NK-92 (cell line): ENCODE results near the gene LRRC26.
"Not testable (repeated sequence)": the region's sequence is repeated elsewhere in the genome, so short reads cannot be mapped to it uniquely, and the experiment has no call there.

ENCODE experiments used
- DNase-seq: peaks from one replicate; lab custom pipeline; 2025; ENCODE audit not compliant: unreplicated experiment; lab: John Stamatoyannopoulos, UW

LRRC26 gene

GRCh38 chr9:137139468-137140150 is 30.2 kb downstream of the LRRC26 start:
- no peak for DNase-seq

- DNase-seq: no peak
These were observed 31.0 kb downstream of the LRRC26 start, which contains the start of gene GRIN1 for GRCh38 chr9:137138722-137139467. Gene GRIN1 (plus strand): TSS chr9:137139154. CDS start chr9:137139487, 333 bp downstream.

GRCh38 chr9:137138058-137138721 is 31.7 kb downstream of the LRRC26 start:
- DNase-seq: no peak

GRCh38 chr9:137136881-137137607 is 32.8 kb downstream of the LRRC26 start:
- DNase-seq: no peak

GRCh38 chr9:137136261-137136880 is 33.5 kb downstream of the LRRC26 start:
- no peak for DNase-seq

DNA sequence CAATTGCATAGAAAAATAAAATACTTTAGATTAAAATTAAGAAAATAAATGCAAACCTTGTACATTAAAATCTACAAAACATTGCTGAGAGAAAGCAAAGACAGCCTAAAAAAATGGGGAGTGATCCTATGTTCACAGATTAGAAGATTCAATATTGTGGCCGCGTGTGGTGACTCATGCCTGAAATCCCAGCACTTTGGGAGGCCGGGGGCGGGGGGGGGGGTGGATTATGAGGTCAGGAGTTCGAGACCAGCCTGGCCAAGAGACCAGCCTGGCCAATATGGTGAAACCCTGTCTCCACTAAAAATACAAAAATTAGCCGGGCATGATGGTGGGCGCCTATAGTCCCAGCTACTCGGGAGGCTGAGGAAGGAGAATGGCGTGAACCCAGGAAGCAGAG is 34.7 kb downstream of the LRRC26 start:
- not testable (repeated sequence) for DNase-seq

GRCh38 chr9:137134191-137134590 is 35.7 kb downstream of the LRRC26 start:
- DNase-seq: no peak

DNA sequence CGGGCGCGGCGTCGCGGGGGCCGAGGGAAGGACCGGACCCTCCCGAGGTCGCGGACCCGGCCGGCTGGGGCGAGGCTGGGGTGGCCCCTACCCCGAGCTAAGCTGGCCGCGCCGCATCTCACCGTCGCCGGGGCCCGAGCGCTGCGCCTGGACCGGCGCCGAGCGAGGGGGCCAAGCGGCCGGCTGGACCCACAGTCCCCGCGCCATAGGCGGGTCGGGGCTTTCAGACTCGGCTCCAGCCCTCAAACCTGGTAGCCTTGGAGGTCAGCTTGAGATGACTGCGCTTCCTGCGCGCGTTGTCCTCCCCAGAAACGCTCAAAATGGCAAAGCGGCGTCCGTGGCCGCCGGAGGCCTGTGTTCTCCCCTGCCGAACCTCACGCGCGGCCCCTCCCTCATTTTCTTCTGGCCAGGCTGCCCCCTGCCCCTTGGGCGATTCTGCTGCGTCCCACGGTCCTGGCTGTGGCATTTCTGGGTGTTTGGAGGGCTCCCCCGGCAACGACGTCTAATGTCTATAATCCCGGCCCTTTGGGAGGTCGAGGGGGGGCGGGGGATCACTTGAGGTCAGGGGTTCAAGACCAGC is 39.6 kb downstream of the LRRC26 start:
- DNase-seq: no peak

GRCh38 chr9:137129456-137130175 is 40.2 kb downstream of the LRRC26 start:
- DNase-seq: no peak

DNA sequence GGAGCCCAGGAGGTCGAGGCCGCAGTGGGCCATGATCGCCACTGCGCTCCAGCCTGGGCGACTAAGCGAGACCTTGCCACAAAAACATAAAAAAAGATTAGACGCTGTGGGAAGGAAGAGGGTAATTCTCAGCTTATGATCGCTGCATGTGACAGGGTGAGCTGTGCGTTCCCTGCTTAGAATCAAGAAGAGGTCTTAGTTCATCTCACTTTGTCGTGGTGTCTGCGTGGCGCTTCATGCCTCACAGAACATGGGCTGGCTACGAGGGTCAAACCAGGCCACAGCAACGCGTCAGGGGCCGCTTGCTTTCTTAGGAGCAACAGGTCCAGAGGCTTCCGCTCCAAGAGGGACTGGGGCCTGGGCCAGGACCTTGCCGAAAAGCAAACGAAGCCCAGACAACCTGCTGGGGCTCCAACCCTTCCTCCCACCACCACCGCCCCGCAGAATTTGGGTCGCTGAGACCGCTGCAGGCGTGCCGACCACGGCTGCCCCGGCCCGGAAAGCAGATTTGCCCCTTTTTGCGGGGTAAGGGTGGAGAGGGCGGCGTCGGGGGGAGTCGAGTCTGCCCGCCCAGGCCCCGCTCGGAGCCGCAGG is 40.9 kb downstream of the LRRC26 start:
- DNase-seq: no peak

GRCh38 chr9:137128158-137128861 is 41.5 kb downstream of the LRRC26 start:
- no peak for DNase-seq

- DNase-seq: no peak
These were observed 42.3 kb downstream of the LRRC26 start for GRCh38 chr9:137127301-137128157.

GRCh38 chr9:137126786-137127185 is 43.1 kb downstream of the LRRC26 start:
- DNase-seq: no peak

- DNase-seq: not testable (repeated sequence)
These were observed 45.8 kb downstream of the LRRC26 start for GRCh38 chr9:137123952-137124462.

DNA sequence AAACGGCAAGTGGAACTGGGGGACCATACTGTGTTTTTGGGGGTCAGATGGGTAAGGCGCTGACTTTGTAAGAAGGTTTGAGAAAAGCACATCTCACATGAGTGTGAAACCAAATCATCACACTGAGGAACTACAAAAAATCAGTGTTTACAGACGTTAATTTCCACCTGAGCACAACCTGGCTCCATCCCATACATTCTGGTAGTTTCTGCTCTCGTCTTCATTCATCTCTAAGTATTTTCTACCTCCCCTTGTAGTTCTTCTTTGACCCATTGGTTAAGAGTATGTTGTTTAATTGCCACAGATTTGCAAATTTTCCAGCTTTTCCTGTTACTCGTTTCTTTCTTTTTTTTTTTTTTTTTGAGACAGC is 46.4 kb downstream of the LRRC26 start:
- DNase-seq: no peak

GRCh38 chr9:137122796-137123467 is 46.9 kb downstream of the LRRC26 start:
- not testable (repeated sequence) for DNase-seq
